Measurements from ENCODE around the gene TBC1D13.
"Not testable (repeated sequence)": the region's sequence is repeated elsewhere in the genome, so short reads cannot be mapped to it uniquely, and the experiment has no call there.

DNA sequence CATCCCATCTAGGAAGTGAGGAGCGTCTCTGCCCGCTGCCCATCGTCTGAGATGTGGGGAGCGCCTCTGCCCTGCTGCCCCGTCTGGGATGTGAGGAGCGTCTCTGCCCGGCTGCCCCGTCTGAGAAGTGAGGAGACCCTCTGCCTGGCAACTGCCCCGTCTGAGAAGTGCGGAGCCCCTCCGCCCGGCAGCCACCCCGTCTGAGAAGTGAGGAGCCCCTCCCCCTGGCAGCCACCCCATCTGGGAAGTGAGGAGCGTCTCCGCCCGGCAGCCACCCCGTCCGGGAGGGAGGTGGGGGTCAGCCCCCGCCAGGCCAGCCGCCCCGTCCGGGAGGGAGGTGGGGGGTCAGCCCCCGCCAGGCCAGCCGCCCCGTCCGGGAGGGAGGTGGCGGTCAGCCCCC, 7.0 kb upstream of the TBC1D13 start:
- TF ChIP-seq, protein P1, sequence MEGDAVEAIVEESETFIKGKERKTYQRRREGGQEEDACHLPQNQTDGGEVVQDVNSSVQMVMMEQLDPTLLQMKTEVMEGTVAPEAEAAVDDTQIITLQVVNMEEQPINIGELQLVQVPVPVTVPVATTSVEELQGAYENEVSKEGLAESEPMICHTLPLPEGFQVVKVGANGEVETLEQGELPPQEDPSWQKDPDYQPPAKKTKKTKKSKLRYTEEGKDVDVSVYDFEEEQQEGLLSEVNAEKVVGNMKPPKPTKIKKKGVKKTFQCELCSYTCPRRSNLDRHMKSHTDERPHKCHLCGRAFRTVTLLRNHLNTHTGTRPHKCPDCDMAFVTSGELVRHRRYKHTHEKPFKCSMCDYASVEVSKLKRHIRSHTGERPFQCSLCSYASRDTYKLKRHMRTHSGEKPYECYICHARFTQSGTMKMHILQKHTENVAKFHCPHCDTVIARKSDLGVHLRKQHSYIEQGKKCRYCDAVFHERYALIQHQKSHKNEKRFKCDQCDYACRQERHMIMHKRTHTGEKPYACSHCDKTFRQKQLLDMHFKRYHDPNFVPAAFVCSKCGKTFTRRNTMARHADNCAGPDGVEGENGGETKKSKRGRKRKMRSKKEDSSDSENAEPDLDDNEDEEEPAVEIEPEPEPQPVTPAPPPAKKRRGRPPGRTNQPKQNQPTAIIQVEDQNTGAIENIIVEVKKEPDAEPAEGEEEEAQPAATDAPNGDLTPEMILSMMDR (conservative IDR thresholded peaks at IDR 0.05; ENCODE audit: low read depth in 2 of 2), result not testable (repeated sequence)
- TF ChIP-seq, protein P2, sequence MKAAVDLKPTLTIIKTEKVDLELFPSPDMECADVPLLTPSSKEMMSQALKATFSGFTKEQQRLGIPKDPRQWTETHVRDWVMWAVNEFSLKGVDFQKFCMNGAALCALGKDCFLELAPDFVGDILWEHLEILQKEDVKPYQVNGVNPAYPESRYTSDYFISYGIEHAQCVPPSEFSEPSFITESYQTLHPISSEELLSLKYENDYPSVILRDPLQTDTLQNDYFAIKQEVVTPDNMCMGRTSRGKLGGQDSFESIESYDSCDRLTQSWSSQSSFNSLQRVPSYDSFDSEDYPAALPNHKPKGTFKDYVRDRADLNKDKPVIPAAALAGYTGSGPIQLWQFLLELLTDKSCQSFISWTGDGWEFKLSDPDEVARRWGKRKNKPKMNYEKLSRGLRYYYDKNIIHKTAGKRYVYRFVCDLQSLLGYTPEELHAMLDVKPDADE (IDR thresholded peaks at IDR 0.05), result not testable (repeated sequence)
- not testable (repeated sequence) for TF ChIP-seq POLR2AphosphoS5 (IDR thresholded peaks at IDR 0.05; ENCODE audit: low read depth); EZH2 (IDR thresholded peaks at IDR 0.05; ENCODE audit: low read depth, unreplicated experiment); EZH2phosphoT487 (IDR thresholded peaks at IDR 0.05; ENCODE audit: unreplicated experiment); REST (IDR thresholded peaks at IDR 0.05; ENCODE audit: unreplicated experiment); STAT1 (IDR thresholded peaks at IDR 0.05; ENCODE audit: unreplicated experiment); CREB1 (CRISPR knock-in tag; IDR thresholded peaks at IDR 0.05; ENCODE audit: low read depth); ZNF114 (CRISPR knock-in tag; IDR thresholded peaks at IDR 0.05)
